Measurements from ENCODE around the gene SLCO1B3.

The SLCO1B3 gene

GRCh38 chr12:20885116-20885515 is 74.6 kb downstream of the SLCO1B3 start:
- DNase-seq, result no peak

DNA sequence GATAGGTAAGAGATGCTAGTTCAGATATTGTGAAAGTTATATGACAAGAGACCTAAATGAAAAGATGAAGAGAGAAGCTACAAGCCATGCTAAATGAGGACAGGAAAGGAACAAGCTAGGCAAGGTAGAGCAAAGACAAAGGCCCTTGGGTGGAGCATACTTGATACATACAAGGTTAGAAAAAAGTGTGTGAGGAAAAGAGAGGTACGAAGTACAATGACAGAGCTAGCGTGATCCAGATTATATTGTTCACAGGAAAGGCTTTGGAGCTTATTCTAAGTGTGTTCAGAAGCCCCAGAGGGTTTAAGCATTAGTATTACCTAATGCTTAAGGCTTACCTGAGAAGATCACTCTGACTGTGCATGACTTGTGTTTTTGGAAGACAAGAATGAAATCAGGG is 75.0 kb downstream of the SLCO1B3 start:
- no peak for DNase-seq

DNA sequence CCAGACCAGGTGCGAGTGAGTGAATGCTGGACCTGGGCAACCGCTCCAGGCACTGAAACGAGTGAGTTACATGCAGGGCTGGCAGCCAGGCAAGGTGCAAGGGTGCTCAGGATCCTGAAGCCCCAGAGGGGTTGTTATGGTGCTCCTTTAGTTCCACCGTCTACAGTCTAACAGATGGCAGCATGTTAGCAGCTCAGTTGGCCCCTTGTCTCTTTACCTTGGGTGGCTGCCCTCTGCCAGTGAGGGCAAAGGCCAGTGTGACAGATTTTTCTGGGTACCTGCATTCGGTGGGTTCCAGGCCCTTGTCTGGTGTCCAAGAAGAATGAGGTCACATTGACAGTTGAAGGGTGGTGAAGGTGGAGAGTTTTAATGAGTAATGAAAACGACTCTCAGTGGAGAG is 106.8 kb downstream of the SLCO1B3 start:
- no peak for DNase-seq

- no peak for DNase-seq
Measured at GRCh38 chr12:20917819-20918218, 107.3 kb downstream of the SLCO1B3 start.

DNA sequence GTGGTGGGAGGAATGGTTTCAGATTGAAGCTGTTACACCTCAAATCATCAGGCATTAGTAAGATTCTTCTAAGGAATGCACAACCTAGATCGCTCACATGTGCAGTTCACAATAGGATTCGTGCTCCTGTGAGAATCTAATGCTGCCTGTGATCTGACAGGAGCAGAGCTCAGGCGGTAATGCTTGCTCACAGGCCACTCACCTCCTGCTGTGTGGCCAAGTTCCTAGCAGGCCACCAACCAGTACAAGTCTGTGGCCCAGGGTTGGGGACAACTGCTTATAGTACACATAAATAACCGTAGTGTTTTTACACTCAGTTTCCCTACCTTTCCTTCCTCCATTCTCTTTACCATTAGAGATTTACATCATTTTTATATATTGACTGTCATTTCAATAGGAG is 121.4 kb downstream of the SLCO1B3 start:
- DNase-seq, result no peak

DNA sequence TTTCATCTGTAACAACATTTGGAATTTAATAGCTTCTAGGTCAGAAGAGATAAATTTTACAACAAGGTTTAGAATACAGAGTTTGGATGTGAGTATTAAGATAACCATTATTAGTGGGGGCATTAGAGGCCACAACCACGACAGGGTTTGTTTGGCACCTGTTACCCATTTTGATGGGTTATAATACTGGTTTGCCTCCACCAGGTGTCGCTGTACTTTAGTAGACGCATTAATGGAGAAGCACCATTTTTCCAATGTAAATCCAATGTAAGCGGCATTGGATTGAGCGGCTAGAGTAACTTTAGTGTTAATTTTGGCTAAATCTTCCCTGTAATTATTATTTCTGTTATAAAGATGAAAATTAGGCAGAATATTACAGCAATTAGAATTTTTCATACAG is 136.2 kb downstream of the SLCO1B3 start:
- DNase-seq, result no peak

GRCh38 chr12:20950248-20950647 is 139.7 kb downstream of the SLCO1B3 start:
- no peak for DNase-seq

DNA sequence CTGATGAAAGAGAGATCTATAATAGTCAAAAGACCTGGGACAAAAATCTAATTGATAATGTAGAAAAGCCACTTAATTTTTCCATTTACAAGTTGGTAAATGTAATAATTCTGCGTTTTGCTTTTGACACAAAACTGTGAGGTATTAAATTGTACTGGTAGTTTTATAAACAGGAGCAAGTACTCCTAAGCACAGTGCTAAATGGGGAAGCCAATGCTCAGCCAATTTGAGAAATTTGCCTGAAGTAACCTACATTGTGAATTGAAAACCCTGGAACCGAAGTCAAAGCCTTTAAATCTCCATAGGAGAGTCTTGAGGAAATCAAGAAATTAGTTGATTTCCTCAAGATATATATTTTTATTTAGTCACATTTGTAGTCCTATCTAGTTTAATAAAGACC is 152.8 kb downstream of the SLCO1B3 start:
- DNase-seq, result no peak

DNA sequence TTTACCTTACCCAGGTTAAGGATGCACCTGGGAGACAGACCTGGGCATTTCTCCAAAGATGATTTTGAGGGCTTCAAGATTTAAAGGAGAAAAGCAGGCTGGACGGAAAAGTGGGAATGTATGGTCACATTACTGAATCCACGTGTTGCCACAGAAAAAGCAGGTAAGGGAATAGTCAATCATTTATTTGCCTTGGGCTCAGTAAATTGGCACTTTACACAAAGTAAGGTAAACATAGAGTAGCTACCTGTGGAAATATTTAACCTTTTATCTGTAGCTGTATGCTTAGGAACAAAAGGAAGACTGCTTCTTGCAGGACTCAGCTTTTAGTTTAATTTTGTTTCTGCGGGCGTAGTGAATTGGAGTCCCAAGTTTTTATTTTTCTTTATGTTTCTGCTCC is 153.3 kb downstream of the SLCO1B3 start:
- DNase-seq, result no peak

Data from GDM1 (cell line).